ENCODE results near the gene PPP2R2D.
A peak's percentile ranks its signal among the peaks of the same experiment; 100 is the strongest.

Gene PPP2R2D

GRCh38 chr10:131900350-131901152 is at the start of gene PPP2R2D:
PPP2R2D (plus strand) TSS chr10:131901008; CDS start chr10:131901149, 141 bp downstream.
- peak; percentile 78 for DNase-seq

GRCh38 chr10:131851346-131851745 is 49.5 kb upstream of the PPP2R2D start:
- no peak for DNase-seq

- no peak for DNase-seq
Observed at GRCh38 chr10:131852176-131852822, 48.5 kb upstream of the PPP2R2D start.

GRCh38 chr10:131852823-131853609 is 47.8 kb upstream of the PPP2R2D start:
- no peak for DNase-seq

- DNase-seq = no peak
Observed at GRCh38 chr10:131853610-131853964, 47.2 kb upstream of the PPP2R2D start.

- DNase-seq = no peak
Observed at GRCh38 chr10:131854579-131855335, 46.1 kb upstream of the PPP2R2D start.

- DNase-seq = no peak
Observed at GRCh38 chr10:131855461-131856401, 45.1 kb upstream of the PPP2R2D start.

GRCh38 chr10:131856441-131857094 is 44.2 kb upstream of the PPP2R2D start:
- DNase-seq = no peak

GRCh38 chr10:131857156-131858117 is 43.4 kb upstream of the PPP2R2D start:
- no peak for DNase-seq

GRCh38 chr10:131858118-131858515 is 42.7 kb upstream of the PPP2R2D start:
- DNase-seq = no peak

- no peak for DNase-seq
Observed at GRCh38 chr10:131858583-131859340, 42.0 kb upstream of the PPP2R2D start.

- no peak for DNase-seq
Observed at GRCh38 chr10:131859341-131860020, 41.3 kb upstream of the PPP2R2D start.

GRCh38 chr10:131860311-131860710 is 40.5 kb upstream of the PPP2R2D start:
- DNase-seq = no peak

- no peak for DNase-seq
Observed at GRCh38 chr10:131860806-131861440, 39.9 kb upstream of the PPP2R2D start.

- no peak for DNase-seq
Observed at GRCh38 chr10:131862548-131862947, 38.3 kb upstream of the PPP2R2D start.

- DNase-seq = no peak
Observed at GRCh38 chr10:131865223-131865917, 35.4 kb upstream of the PPP2R2D start.

- no peak for DNase-seq
Observed at GRCh38 chr10:131866673-131867072, 34.1 kb upstream of the PPP2R2D start.
